Measurements from ENCODE around the gene PLAAT1. TPM values are rescaled to one million over a fixed set of nuclear protein-coding genes. Genes with fewer than 3 reads are reported as not detected.

PLAAT1 gene
- total RNA-seq, 3 donors from 2014 or later: 0.73 TPM; not detected in 2

- no peak for ATAC-seq
- TF ChIP-seq CTCF (IDR thresholded peaks at IDR 0.05): no peak
- H3K9me3 ChIP-seq: no peaks in the 10 kb centered on the region
Measured at GRCh38 chr3:193211173-193211572, 29.8 kb upstream of the PLAAT1 start.

GRCh38 chr3:193211984-193212383, 29.0 kb upstream of the PLAAT1 start:
- H3K9me3 ChIP-seq: no peaks in the 10 kb centered on the region
- no peaks in the 10 kb centered on the region for H3K4me1 ChIP-seq (ENCODE audit: low read depth)
- no peak overlapping the region for H3K4me3 ChIP-seq
- TF ChIP-seq CTCF (IDR thresholded peaks at IDR 0.05): no peak
- ATAC-seq (no peak), DNase-seq (no peak)
- H3K36me3 ChIP-seq (ENCODE audit: low read depth): no peaks in the 10 kb centered on the region
- intact Hi-C loops (cut with DNase I, micrococcal nuclease): no loop called here

More at GRCh38 chr3:193211173-193211572, 29.8 kb upstream of the PLAAT1 start:
- H3K4me3 ChIP-seq: no peak overlapping the region
- H3K36me3 ChIP-seq (ENCODE audit: low read depth): no peaks in the 10 kb centered on the region
- no peaks in the 10 kb centered on the region for H3K4me1 ChIP-seq (ENCODE audit: low read depth)
- intact Hi-C loops (cut with DNase I, micrococcal nuclease): no loop called here
- no peak for DNase-seq

- H3K9me3 ChIP-seq: no peaks in the 10 kb centered on the region
- intact Hi-C loops (cut with DNase I, micrococcal nuclease): no loop called here
- H3K4me1 ChIP-seq (ENCODE audit: low read depth): no peaks in the 10 kb centered on the region
- ATAC-seq (no peak), DNase-seq (no peak)
- H3K4me3 ChIP-seq: no peak overlapping the region
- H3K36me3 ChIP-seq (ENCODE audit: low read depth): no peaks in the 10 kb centered on the region
- TF ChIP-seq CTCF (IDR thresholded peaks at IDR 0.05): no peak
Measured at GRCh38 chr3:193212844-193213243, 28.2 kb upstream of the PLAAT1 start.

- no peak for TF ChIP-seq CTCF (IDR thresholded peaks at IDR 0.05)
Measured at GRCh38 chr3:193214445-193214844, 26.6 kb upstream of the PLAAT1 start.

GRCh38 chr3:193225302-193226125, 15.5 kb upstream of the PLAAT1 start:
- Histone ChIP-seq H3K4me3 (no peak overlapping the region), H3K4me1 (ENCODE audit: low read depth) (no peaks in the 10 kb centered on the region), H3K9me3 (no peaks in the 10 kb centered on the region), H3K36me3 (ENCODE audit: low read depth) (no peaks in the 10 kb centered on the region)
- intact Hi-C loops (cut with DNase I, micrococcal nuclease): no loop called here
- TF ChIP-seq CTCF (IDR thresholded peaks at IDR 0.05): no peak
- ATAC-seq (no peak), DNase-seq (no peak)

More at GRCh38 chr3:193214445-193214844, 26.6 kb upstream of the PLAAT1 start:
- H3K9me3 ChIP-seq: no peaks in the 10 kb centered on the region
- no peaks in the 10 kb centered on the region for H3K36me3 ChIP-seq (ENCODE audit: low read depth)
- no peak overlapping the region for H3K4me3 ChIP-seq
- ATAC-seq (no peak), DNase-seq (no peak)
- H3K4me1 ChIP-seq (ENCODE audit: low read depth): no peaks in the 10 kb centered on the region
- intact Hi-C loops (cut with DNase I, micrococcal nuclease): no loop called here
